Measurements from ENCODE around the gene PHF21A. TPM values are rescaled to one million over a fixed set of nuclear protein-coding genes. Genes with fewer than 3 reads are reported as not detected.

Gene PHF21A
- polyA plus RNA-seq, 3 donors: 6.2 to 95.2 (median 14.0) TPM

DNA sequence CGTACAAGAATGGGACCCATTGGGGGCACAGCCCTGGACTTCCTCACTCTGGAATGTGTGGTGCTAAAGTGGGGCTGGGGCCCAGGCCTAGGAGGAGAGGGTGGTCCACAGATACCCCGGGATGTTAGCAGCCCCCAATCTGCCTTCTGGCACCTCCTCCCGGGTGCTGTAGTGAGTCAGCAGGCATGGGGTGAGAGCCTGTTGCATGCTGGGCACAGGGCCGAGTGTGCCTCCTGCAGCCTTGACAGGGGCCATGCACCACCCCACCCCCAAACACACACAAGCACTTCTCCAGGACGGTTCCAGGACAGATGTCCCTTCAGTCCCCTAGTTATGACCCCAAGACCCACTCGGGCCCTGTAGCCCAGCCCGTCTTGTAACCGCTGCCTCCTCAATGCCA is 23.5 kb upstream of the PHF21A start:
- Mint-ChIP-seq H3K4me3 (no peak overlapping the region), H3K27me3 (ENCODE audit: low read depth in 3 of 3) (peaks cover 4 to 20% (median 11%) of the 10 kb centered on the region in 3 donors), H3K27ac (peak overlapping the region in 1 of 7 donors; percentile 21), H3K36me3 (no peaks in the 10 kb centered on the region), H3K9me3 (no peaks in the 10 kb centered on the region), H3K4me1 (no peaks in the 10 kb centered on the region)
- TF ChIP-seq, protein P1, sequence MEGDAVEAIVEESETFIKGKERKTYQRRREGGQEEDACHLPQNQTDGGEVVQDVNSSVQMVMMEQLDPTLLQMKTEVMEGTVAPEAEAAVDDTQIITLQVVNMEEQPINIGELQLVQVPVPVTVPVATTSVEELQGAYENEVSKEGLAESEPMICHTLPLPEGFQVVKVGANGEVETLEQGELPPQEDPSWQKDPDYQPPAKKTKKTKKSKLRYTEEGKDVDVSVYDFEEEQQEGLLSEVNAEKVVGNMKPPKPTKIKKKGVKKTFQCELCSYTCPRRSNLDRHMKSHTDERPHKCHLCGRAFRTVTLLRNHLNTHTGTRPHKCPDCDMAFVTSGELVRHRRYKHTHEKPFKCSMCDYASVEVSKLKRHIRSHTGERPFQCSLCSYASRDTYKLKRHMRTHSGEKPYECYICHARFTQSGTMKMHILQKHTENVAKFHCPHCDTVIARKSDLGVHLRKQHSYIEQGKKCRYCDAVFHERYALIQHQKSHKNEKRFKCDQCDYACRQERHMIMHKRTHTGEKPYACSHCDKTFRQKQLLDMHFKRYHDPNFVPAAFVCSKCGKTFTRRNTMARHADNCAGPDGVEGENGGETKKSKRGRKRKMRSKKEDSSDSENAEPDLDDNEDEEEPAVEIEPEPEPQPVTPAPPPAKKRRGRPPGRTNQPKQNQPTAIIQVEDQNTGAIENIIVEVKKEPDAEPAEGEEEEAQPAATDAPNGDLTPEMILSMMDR (IDR thresholded peaks at IDR 0.05): no peak
- DNase-seq: no peak
- Histone ChIP-seq H3K4me1 (ENCODE audit: control insufficient read depth in 1 of 2, insufficient read depth in 2 of 2, low read length in 2 of 2) (no peaks in the 10 kb centered on the region), H3K4me3 (replicated peaks in 1 of 3; ENCODE audit: low read depth in 2 of 3, low read length in 3 of 3) (no peak overlapping the region), H3K79me2 (ENCODE audit: insufficient read depth, low read length) (no peaks in the 10 kb centered on the region), H3K27me3 (ENCODE audit: control insufficient read depth in 2 of 2, insufficient read depth in 2 of 2, low read length in 2 of 2) (peaks cover 0 to 10% of the 10 kb centered on the region in 2 donors), H3K9me3 (replicated peaks in 1 of 2; ENCODE audit: control insufficient read depth in 1 of 2, insufficient read depth in 1 of 2, low read length in 2 of 2) (no peaks in the 10 kb centered on the region), H2AFZ (ENCODE audit: insufficient read depth, low read depth, low read length, poor library complexity, severe bottlenecking) (no peak overlapping the region), H3K4me2 (replicated peaks; ENCODE audit: extremely low read depth, low read length, poor library complexity, severe bottlenecking) (no peak overlapping the region), H4K20me1 (ENCODE audit: insufficient read depth, low read length) (no peaks in the 10 kb centered on the region), H3K27ac (ENCODE audit: low read depth in 1 of 2, low read length in 2 of 2) (no peak overlapping the region), H3K36me3 (replicated peaks in 1 of 2; ENCODE audit: control insufficient read depth in 1 of 2, insufficient read depth in 2 of 2, low read length in 2 of 2) (no peaks in the 10 kb centered on the region), H3K9ac (ENCODE audit: insufficient read depth, low read length, poor library complexity, severe bottlenecking) (no peak overlapping the region)
- intact Hi-C loops (cut with micrococcal nuclease): no loop called here
- WGBS (ENCODE audit: insufficient coverage): 83% methylated on average over 7 of the region's 8 CpGs

DNA sequence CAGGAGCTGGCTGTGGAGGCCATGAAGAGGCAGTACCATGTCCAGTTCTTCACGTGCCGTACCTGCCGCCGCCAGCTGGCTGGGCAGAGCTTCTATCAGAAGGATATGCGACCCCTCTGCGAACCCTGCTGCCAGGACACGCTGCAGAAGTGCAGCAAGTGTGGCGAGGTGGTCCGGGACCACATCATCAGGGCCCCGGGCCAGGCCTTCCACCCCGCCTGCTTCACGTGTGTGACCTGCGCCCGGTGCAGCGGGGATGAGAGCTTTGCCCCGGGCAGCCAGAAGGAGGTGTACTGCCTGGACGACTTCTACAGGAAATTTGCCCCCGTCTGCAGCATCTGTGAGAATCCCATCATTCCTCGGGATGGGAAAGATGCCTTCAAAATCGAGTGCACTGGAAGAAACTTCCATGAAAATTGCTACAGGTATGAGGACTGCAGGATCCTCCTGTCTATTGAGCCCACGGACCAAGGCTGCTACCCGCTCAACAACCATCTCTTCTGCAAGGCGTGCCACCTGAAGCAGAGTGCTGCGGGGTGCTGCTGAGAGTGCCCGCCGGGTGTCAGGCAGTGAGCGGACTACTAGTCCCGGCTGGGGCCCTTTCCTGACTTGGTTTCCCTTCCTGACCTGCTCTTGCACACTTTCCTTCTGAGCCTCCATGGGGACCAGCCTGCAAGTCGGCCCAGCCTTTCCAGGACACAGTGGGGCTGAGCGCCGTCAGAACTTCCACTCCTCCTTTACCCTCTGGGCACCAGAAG is 22.0 kb upstream of the PHF21A start:
- no peaks in the 10 kb centered on the region for H3K4me1 Mint-ChIP-seq
- Histone ChIP-seq H3K4me1 (ENCODE audit: control insufficient read depth in 1 of 2, insufficient read depth in 2 of 2, low read length in 2 of 2) (no peaks in the 10 kb centered on the region), H2AFZ (ENCODE audit: insufficient read depth, low read depth, low read length, poor library complexity, severe bottlenecking) (no peak overlapping the region), H3K9me3 (replicated peaks in 1 of 2; ENCODE audit: control insufficient read depth in 1 of 2, insufficient read depth in 1 of 2, low read length in 2 of 2) (no peaks in the 10 kb centered on the region), H3K9ac (ENCODE audit: insufficient read depth, low read length, poor library complexity, severe bottlenecking) (no peak overlapping the region), H3K27ac (ENCODE audit: low read depth in 1 of 2, low read length in 2 of 2) (no peak overlapping the region), H3K36me3 (replicated peaks in 1 of 2; ENCODE audit: control insufficient read depth in 1 of 2, insufficient read depth in 2 of 2, low read length in 2 of 2) (no peaks in the 10 kb centered on the region), H3K4me2 (replicated peaks; ENCODE audit: extremely low read depth, low read length, poor library complexity, severe bottlenecking) (no peak overlapping the region), H3K27me3 (ENCODE audit: control insufficient read depth in 2 of 2, insufficient read depth in 2 of 2, low read length in 2 of 2) (no peaks in the 10 kb centered on the region), H3K79me2 (ENCODE audit: insufficient read depth, low read length) (no peaks in the 10 kb centered on the region), H4K20me1 (ENCODE audit: insufficient read depth, low read length) (no peaks in the 10 kb centered on the region), H3K4me3 (replicated peaks in 1 of 3; ENCODE audit: low read depth in 2 of 3, low read length in 3 of 3) (no peak overlapping the region)
- H3K36me3 Mint-ChIP-seq: no peaks in the 10 kb centered on the region
- H3K9me3 Mint-ChIP-seq: no peaks in the 10 kb centered on the region
- intact Hi-C loops (cut with micrococcal nuclease): no loop called here
- TF ChIP-seq, protein P1 (IDR thresholded peaks at IDR 0.05): no peak
- H3K4me3 Mint-ChIP-seq: no peak overlapping the region
- H3K27me3 Mint-ChIP-seq (ENCODE audit: low read depth in 3 of 3): peaks cover 2 to 20% (median 15%) of the 10 kb centered on the region in 3 donors
- no peak for DNase-seq
- no peak overlapping the region for H3K27ac Mint-ChIP-seq
- 97% methylated on average over 31 of the region's 31 CpGs for WGBS (ENCODE audit: insufficient coverage)

Data from CD14-positive monocyte (primary cell).